OCI-M1 (cell line): Measurements from ENCODE around the gene POLR3H.

Source experiments
- DNase-seq: peaks from one replicate; lab custom pipeline; 2025; lab: John Stamatoyannopoulos, UW

Gene POLR3H

GRCh38 chr22:41481925-41482318 lies 62.3 kb downstream of the POLR3H start:
- DNase-seq, result no peak

DNA sequence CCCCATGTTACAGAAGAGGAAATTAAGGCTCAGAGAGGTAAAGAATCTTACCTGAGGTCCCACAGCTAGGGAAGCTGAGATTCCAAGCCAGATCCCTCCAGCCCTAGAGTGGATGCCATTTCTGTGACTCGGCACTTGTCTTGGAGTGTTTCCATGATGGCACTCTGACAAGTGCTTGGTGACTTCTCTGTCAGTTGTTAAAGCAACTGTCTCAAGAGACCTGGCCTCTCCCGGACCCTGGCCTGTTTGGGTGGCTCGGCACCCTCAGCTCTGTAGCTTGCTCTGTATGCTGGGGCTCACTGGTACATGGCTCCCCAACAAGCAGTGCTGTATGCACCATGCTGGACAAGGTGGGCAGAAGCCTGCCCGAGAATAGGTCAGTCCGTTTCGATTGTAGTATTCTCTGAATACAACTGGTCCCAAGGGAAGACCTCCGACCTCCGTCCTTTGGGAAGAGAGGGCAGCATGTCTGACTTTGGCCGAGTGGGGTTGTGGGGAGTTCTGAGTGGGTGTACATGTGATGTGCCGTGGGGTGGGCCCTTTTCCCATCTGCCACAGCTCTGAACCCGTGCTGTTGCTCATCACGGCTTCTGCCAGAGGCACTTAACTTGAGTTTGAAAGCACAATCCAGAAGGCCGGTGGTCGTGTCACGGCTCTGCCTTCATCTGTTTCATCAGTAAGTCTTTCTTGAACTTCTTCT lies 63.0 kb downstream of the POLR3H start:
- DNase-seq, result no peak

- no peak for DNase-seq
These were observed 63.9 kb downstream of the POLR3H start for GRCh38 chr22:41480397-41480735.

GRCh38 chr22:41479671-41480396 lies 64.4 kb downstream of the POLR3H start:
- DNase-seq, result no peak

GRCh38 chr22:41478891-41479521 lies 65.3 kb downstream of the POLR3H start:
- no peak for DNase-seq

GRCh38 chr22:41478473-41478872 lies 65.8 kb downstream of the POLR3H start:
- no peak for DNase-seq
